ENCODE data around the gene DES.

Gene DES

GRCh38 chr2:219417374-219417773, 803 bp upstream of the DES start:
- no peak for DNase-seq (ENCODE audit: low read depth)
- no peak for TF ChIP-seq CTCF (IDR thresholded peaks at IDR 0.05; ENCODE audit: control insufficient read depth, insufficient read depth, low read depth, low read length, missing control alignments)
- no peak overlapping the region for H3K4me3 ChIP-seq (ENCODE audit: control insufficient read depth, low read depth, low read length)

GRCh38 chr2:219419012-219419324, 791 bp downstream of the DES start:
- no peak for DNase-seq (ENCODE audit: low read depth)
- TF ChIP-seq CTCF (IDR thresholded peaks at IDR 0.05; ENCODE audit: control insufficient read depth, insufficient read depth, low read depth, low read length, missing control alignments): no peak

GRCh38 chr2:219419331-219420197, 1.4 kb downstream of the DES start:
- no peak for DNase-seq (ENCODE audit: low read depth)
- no peak overlapping the region for H3K4me3 ChIP-seq (ENCODE audit: control insufficient read depth, low read depth, low read length)
- no peak for TF ChIP-seq CTCF (IDR thresholded peaks at IDR 0.05; ENCODE audit: control insufficient read depth, insufficient read depth, low read depth, low read length, missing control alignments)

More at GRCh38 chr2:219419012-219419324, 791 bp downstream of the DES start:
- no peak overlapping the region for H3K4me3 ChIP-seq (ENCODE audit: control insufficient read depth, low read depth, low read length)

GRCh38 chr2:219420687-219421086, 2.5 kb downstream of the DES start:
- TF ChIP-seq CTCF (IDR thresholded peaks at IDR 0.05; ENCODE audit: control insufficient read depth, insufficient read depth, low read depth, low read length, missing control alignments): no peak
- H3K4me3 ChIP-seq (ENCODE audit: control insufficient read depth, low read depth, low read length): no peak overlapping the region
- DNase-seq (ENCODE audit: low read depth): no peak

- TF ChIP-seq CTCF (IDR thresholded peaks at IDR 0.05; ENCODE audit: control insufficient read depth, insufficient read depth, low read depth, low read length, missing control alignments): no peak
- H3K4me3 ChIP-seq (ENCODE audit: control insufficient read depth, low read depth, low read length): no peak overlapping the region
- DNase-seq (ENCODE audit: low read depth): no peak
Measured at GRCh38 chr2:219421323-219421722, 3.1 kb downstream of the DES start.

- no peak for TF ChIP-seq CTCF (IDR thresholded peaks at IDR 0.05; ENCODE audit: control insufficient read depth, insufficient read depth, low read depth, low read length, missing control alignments)
- H3K4me3 ChIP-seq (ENCODE audit: control insufficient read depth, low read depth, low read length): no peak overlapping the region
Measured at GRCh38 chr2:219422952-219423534, 4.9 kb downstream of the DES start.

More at GRCh38 chr2:219422952-219423534, 4.9 kb downstream of the DES start:
- DNase-seq (ENCODE audit: low read depth): no peak

Data from AG09309 (cell line).